Measurements from ENCODE around the gene DOK7. TPM values are rescaled to one million over a fixed set of nuclear protein-coding genes. Genes with fewer than 3 reads are reported as not detected.

Gene DOK7
- total RNA-seq, 1 donor: not detected

DNA sequence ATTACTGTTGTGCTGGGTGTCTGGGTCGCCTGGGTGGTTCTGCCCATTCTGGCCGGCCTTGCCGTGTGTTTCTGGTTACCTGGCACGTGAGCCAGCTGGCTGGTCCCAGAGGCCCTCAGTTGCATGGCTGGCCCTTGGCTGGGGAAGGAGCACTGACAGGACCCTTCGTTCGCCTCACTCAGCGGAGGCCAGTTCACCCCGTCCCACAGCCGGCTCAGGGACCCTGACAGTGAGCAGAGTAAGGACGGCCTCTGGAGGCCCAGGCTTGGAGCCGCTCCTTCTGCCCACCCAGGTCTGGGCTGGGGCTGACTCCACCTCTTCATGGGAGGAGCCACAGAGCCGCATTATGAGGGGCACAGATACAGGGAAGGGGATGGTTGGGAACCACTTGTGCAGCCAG lies 41.6 kb upstream of the DOK7 start:
- H3K4me3 ChIP-seq (ENCODE audit: low read depth, low read length): no peak overlapping the region
- no peak for TF ChIP-seq CTCF (IDR thresholded peaks at IDR 0.05; ENCODE audit: insufficient read depth, low read length)

GRCh38 chr4:3422241-3422801 lies 40.8 kb upstream of the DOK7 start:
- TF ChIP-seq CTCF (IDR thresholded peaks at IDR 0.05; ENCODE audit: insufficient read depth, low read length): no peak
- DNase-seq (ENCODE audit: low read depth): no peak
- no peak overlapping the region for H3K4me3 ChIP-seq (ENCODE audit: low read depth, low read length)

More for the DNA sequence above, 41.6 kb upstream of the DOK7 start:
- DNase-seq (ENCODE audit: low read depth): no peak

DNA sequence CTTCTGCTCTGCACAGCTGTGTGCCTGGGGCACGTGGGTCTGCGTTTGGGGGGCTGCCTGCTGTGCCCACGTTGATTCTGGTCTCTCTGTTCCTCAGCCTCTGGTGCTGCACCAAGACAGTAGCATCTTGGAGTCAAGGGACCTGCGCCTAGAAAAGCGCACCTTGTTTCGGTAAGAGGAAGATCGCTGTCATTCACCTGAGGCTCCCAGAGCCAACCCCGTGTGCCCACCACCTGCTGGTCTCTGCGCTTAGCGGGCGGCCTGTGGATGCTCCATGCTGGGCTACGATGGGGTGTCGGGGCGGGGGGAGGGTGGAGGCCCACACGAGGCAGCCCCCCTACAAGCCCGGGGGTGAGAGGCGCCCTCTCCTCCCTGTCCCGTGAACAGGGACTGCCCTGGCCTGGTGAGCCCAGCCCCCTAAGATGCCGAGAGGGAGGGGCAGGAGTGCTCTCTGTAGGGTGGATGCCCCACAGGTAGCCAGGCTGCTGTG lies 40.3 kb upstream of the DOK7 start:
- no peak for DNase-seq (ENCODE audit: low read depth)
- no peak overlapping the region for H3K4me3 ChIP-seq (ENCODE audit: low read depth, low read length)
- TF ChIP-seq CTCF (IDR thresholded peaks at IDR 0.05; ENCODE audit: insufficient read depth, low read length): no peak

GRCh38 chr4:3423406-3423805 lies 39.7 kb upstream of the DOK7 start:
- no peak overlapping the region for H3K4me3 ChIP-seq (ENCODE audit: low read depth, low read length)
- no peak for DNase-seq (ENCODE audit: low read depth)
- no peak for TF ChIP-seq CTCF (IDR thresholded peaks at IDR 0.05; ENCODE audit: insufficient read depth, low read length)

DNA sequence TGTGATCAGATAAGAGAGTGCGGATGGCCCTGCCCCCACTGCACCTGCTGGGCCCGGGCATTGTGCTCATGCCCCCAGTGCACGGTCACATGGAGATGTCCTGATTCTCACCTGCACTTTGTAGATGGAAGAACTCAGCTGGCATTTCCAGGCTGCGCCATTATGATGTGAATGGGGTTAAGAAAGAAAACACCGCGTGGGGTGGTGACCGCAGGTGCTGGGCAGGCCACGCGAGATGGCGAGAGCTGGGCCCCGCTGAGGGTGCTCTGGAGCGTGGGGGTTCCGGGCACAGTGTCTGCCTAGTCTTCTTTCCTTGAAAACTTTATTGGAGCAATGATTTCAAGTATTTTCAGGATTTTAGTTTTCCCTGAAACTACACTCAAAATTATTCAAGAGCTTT lies 39.2 kb upstream of the DOK7 start:
- TF ChIP-seq CTCF (IDR thresholded peaks at IDR 0.05; ENCODE audit: insufficient read depth, low read length): no peak
- H3K4me3 ChIP-seq (ENCODE audit: low read depth, low read length): no peak overlapping the region
- no peak for DNase-seq (ENCODE audit: low read depth)

DNA sequence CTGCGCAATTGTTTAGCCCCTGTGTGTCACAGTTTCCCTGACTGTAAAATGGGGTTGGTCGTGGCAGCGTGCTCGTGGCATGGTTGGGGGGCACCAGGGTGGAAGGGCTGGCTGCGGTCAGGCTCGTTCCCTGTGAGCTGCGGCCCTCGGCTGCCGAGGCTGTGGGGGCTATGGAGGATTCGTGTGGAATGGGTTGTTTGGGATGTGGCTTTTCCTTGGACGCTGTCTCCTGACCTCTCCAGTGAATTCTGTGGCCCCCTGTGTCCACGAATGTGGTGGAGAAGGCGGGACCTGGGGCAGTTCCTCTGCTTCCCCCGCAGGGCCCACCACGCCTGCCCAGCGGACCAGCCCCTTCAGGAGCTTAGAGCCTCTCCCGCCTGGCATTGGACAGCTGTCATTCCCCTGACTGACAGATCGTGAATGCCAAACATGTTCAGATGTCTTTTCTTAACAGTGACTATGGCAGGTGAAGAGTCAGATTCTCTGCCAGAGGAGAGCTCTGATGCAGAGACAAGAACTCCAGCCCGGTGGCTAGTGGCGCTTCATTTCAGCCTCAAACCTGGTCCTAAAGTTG lies 38.5 kb upstream of the DOK7 start:
- no peak for TF ChIP-seq CTCF (IDR thresholded peaks at IDR 0.05; ENCODE audit: insufficient read depth, low read length)
- no peak overlapping the region for H3K4me3 ChIP-seq (ENCODE audit: low read depth, low read length)
- DNase-seq (ENCODE audit: low read depth): no peak

All from fibroblast of the aortic adventitia (primary cell).